Measurements from ENCODE around the gene FAF2.

The FAF2 gene

DNA sequence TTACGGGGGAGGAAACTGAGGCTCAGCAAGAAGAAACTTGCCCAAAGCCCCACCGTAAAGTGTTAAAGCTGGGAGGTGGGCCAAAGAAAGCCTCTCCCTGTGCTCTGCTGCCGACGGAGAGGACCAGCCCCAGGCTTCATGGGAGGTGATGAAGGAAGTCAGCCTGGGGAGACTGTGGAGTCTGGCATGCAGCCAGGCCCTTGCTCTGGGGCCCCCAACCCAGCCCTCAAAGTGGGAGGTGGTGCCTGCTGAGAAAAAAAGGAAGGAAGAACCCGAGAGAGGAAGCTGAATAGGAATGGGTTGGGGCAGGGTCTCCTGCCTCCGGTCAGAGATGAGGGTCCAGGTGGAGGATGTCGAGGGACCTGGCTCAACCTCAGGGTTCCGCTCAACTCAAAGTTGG lies 85.2 kb downstream of the FAF2 start:
- DNase-seq, result no peak

DNA sequence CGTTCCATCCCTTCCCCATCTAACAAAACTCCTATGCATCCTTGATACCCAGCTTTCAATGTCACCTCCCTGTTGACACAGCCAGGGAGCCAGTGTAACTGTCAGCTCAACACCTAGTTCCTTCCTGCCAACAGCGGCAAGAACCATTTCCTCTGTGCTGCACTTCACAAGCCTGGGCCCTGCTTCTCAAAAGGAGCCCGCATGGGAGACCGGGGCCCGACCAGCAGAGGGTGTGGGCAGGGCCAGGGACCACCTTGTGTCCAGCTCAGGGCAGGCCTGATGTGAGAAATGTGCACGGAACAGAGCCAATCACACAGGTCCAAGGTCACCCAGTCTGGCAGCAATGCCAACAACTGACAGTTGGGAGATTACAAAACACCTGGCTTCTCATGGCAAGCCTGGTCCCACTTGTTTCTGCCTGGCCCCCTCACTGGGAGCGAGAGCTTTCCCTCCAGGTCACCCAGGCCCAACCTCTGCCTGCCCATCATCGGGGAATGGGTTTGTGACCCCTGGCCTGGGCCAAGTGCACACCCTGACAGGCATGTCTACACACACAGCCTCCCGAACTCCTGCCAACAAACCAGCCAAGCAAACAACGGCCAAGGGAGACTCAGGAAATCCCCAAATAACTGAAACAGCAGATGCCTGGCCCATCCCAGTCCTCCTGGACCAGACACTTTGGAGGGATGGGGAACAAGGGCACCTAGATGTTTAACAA lies 85.9 kb downstream of the FAF2 start:
- peak; percentile 49 for DNase-seq

DNA sequence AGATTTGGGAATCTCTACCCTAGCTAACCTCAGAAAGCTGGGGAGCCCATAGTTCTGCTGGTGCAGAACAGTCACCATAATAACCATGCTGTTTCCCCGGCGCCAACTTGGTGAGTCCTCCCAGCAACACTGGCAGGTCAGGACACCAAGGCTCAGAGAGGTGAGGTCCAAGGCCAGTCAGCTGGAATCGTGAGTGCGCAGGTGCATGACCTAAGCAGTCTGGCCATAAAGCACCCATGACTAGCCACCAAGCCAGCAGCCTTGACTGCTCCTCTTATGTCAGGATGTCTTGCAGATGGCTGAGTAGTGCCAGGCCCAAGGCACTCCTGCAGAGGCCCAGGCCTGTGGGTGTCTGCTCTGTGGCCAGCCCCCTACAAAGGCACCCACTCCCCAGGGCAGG lies 86.5 kb downstream of the FAF2 start:
- no peak for DNase-seq

DNA sequence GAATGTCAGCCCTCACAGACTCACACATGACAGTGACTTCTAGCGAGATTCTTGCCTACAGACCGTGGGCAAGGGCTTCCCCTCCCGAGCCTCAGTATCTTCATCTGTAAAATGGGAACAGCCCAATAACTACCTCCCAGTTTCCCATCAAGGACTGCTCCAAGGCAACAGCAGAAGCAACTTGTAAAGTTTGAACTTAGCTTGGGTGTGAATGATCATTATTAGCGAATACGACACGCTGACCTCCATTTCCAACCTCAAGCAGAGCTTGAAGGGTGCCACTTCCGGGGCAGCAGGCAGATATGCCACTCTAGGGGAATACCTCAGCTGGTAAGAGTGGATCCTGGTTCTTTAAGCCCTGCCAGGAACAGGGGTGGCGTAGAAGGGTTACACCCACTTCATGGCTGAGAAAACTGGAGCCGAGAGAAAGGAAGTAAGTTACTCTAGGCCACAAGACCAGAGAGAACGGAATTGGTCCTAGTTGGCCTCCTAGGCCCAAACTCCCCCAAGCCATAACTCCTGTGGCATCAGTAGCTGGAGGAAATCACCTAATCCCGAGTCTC lies 87.0 kb downstream of the FAF2 start:
- peak; percentile 25 for DNase-seq

DNA sequence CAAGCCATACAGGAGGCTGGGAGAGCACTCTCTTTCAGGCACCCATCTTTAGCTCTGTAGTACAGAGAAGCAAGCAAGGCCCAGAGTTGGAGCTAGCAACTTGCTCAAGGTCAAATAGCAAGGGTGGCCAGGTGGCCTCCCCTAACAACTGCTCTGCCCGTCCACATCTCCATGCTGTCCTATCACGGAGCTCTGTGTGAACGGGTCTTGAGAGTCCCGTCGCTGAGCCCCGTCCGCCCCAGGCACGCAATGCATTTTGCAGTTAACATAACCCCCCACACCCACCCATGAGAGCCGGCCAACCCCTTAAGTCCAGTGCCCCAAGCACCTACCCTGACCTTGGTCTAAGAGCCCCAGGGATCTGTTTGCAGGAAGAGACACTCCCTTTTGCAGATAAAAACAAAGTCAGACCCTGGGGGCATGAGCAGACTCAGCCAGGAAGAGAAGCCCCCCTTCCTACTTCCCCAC lies 87.5 kb downstream of the FAF2 start:
- no peak for DNase-seq

DNA sequence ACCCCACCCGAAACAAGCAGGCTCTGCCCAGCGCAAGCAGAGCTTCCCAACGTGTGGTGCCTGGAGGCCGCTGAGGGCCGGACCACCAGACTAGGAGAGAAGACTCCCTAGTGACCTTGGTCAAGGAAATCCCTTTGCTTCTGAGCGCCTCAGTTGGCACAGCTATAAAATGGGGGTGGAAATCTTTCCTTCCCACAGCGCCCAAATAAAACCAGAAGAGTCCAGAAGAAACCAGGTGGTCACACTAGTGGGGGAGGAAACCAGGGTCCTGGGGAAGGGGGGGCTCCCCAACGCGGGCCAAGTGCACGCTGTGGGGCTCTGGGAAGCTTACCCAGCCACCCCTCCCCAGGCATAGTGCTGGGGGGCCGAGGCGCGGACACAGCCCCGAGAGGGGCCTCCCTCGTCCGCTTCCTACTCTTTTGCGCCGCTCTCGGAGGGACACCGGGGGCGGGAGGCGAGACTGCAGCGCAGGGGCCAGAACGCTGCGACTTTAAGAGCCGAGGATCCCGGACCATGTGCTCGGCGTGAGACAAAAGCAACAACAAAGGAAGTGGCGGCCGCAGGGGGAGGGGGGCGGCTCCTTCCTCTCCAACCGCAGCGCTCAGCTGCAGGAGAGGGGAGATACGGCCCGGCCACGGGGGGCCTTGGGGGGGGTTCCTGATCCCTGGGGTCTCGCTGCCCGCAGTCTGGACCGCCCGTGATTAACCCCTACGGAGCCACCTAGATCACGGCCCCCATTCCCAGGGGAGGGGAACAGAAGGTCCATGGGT lies 88.1 kb downstream of the FAF2 start:
- peak; percentile 79 for DNase-seq

DNA sequence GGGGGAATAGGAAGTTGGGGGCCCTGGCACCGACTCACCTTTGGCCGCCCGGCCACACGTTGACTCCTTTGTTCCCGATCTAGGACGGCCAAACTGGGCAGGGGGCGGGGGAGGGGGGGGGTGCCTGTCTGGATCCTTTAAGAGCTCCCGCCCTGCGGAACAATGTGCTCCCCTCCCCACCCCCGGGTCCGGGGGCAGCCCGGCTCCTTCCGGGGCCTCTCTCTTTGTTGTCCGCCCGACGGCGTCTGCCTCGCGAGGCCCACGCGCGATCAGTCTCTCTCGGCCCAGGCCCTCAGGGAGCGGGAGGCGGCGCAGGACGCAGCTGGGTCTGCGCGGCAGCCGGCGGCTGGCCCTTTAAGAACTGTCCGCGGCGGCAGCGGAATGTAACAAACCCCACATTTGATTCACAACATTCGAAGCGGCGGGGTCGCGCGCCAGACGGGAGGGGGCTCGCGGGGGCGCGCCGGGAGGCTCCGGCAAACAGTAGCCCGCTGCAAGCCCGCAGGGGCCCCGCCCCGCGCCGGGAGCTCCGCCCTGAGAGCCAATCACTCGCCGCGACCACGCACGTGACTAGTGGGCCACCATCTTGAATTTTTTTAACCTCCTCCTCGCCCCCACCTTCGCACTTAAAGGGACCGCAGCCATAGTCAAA lies 88.8 kb downstream of the FAF2 start, which contains the start of gene RNF44:
RNF44 (minus strand) TSS at position 501 of the 652 bp plus-strand sequence. CDS start 4,930 bp downstream, outside the sequence.
- DNase-seq, result peak; percentile 97

DNA sequence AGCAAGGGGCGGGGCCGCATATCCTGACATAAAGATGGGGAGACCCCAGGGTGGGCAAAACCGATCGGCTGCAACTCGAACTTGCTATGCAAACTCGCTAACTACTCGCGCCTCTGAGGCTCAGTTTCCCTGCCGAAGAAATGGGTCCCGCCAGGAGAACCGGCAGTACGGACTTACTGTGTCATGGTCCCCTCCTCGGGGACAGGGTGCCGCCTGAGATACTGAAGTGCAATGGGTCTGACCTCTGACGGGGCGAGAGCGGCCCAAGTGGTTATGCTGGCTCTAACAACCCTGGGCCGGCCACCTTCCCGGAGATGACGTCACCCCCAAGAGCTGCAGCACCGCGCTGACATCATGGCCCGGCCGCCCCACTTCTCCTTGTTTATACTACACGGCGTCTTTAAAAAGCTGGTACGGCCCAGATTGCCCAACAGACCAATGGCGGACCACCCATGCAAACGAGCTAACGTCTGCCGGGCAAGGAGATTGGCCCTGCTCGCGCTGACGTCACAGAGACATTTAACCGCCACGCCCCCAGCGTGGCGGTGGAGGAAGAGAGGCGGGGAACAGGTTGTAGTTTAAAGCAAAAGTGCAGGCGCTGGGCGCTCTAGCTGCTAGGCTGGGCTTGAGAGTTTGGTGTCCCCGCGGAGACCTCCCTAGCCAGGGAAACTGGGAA lies 89.5 kb downstream of the FAF2 start:
- peak; percentile 96 for DNase-seq

DNA sequence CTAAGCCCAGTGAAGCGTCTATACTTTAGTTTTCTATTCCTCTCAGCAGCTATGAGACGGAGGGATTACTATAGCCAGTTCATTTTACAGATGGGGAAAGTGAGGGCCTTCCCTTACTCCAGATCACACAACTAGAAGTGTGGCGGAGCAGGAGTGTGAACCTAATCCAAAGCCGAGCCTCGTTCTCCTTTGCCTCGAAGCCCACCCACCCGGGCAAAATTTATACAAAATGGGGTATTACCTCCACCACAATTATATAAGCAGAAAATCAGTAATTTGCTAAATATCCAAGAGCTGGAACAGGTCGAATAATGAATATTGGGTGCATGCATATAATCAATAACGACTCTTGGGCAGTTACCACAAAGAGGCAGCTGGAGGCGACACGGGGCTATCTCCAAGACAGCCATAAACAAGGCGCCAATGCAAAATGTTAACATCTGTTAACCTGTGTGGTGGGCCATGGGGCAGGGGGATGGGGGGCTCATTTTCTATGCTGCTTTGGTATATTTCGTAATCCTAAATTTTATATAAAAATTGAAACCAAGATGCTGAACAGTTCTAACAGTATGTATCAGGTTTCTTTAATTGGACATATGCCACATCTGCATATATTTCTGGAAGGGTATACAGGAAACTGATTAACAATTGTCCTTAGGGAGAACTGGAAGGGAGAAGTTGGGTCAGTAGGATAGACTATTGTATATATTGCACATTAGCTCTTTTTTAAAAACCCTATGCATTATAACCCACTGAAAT lies 90.2 kb downstream of the FAF2 start:
- DNase-seq, result no peak

DNA sequence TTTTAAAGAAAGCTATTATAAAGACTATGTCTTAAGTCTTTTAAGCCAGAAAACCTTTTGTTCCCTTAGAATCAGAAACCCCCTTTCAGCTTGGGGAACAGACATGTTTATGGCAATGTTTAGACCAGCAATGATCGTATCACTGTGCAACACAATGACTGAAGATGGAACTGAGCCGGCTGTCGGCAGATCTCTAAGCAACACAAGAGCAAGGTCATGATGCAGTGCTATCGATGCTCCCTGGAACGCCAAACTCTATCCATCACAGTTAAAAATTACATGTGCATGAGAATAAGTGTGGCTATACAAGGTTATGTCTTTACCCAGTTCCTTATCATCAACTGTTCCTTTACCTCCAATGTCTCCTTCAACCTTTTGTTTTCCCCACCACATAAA lies 90.8 kb downstream of the FAF2 start:
- DNase-seq, result no peak

DNA sequence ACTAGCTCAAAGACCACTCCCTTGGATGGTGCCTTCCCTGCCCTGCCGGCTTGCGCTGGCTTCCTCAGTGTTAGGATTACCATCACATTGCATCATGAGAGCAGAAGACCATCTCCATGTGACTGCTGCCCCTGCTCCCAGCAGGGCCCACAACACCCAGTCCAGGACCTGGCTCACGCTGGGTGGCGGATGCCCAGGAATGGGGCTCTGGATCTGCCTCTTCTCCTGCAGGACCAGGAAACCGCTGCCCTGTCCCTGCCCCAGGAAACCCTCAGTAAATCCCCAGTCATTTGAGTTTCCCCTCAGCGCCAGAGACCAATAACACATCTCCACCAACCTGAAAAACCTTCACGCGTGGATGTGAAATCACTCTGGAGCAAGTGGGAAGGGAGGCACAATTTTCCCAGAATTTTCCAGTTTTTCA lies 92.3 kb downstream of the FAF2 start:
- DNase-seq, result no peak

DNA sequence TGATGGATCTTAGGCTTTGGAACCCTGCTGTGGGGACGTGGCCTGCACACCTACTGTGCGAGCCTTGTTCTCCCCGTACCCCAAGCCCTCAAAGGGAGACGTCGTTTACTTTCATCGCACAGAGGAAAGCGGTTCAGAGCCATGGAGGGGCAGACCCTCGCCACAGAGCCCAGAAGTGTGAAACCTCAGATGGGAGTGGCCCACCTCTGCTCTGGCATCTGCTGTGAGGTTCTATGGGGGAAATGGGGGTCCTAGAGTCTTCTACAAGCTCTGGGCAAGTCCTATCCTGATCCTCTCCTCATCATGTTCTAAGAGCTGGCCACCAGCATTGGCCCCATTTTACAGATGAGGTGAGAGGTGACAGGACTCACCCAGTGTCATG lies 92.8 kb downstream of the FAF2 start:
- no peak for DNase-seq

DNA sequence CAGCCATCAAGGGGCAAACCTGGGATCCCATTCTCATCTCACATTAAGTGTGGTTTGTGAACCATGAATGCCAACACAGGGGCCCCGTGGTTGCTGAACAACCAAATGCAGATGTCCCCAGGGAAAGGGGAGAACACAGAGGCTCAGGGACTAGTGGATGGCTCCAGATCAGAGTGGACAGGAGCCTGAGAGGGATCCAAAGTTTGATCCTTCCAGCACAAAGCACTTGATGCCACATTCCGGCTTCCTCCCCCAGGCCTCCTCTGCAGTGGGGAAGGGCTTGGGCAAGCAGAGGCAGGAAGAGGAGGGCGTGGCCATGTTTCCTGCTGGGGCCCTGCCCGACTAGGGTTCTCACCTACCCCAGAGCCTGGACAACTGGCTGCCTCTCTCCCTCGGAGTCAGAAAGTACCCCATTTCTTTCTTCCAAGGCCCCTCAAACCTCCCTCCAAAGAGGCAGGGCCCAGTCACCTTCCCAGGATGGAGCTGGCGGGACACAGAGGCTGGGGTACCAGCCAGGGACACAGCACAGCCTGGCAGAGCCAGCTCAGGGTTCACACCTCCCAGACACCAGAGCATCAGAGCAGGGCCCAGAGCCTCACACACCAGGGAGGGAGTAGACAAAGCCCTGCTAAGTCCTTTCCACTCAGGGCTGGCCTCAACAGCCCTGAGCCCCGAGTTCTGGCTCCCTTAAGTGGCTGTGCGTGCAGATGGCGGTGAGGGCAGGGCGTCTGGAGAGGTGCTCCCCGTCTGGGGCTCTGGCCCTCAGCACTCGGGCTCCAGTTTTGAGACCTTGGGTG lies 93.4 kb downstream of the FAF2 start:
- DNase-seq, result peak; percentile 57

DNA sequence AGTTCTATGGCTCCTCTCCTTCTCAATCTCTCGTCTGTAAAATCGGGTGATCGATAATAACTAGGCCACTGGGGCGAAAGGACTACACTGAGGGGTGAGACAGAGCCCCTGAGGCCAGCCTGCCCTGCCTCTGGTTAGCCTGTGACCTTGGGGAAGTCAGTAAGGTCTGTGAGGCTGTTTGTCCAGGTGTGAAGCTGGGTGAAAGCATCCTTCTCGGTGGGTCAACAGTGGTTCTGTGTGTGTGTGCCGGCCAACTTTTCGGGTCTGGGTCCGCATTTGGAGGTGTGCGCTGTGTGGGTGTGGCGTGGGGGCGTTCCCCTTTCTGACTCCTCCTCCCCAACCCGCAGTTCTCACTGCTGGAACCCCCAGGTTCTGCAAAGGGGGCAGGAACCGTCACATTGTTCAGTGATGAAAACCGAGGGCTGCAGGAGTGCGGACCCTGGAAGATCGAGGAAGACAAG lies 94.0 kb downstream of the FAF2 start:
- DNase-seq, result peak; percentile 66

DNA sequence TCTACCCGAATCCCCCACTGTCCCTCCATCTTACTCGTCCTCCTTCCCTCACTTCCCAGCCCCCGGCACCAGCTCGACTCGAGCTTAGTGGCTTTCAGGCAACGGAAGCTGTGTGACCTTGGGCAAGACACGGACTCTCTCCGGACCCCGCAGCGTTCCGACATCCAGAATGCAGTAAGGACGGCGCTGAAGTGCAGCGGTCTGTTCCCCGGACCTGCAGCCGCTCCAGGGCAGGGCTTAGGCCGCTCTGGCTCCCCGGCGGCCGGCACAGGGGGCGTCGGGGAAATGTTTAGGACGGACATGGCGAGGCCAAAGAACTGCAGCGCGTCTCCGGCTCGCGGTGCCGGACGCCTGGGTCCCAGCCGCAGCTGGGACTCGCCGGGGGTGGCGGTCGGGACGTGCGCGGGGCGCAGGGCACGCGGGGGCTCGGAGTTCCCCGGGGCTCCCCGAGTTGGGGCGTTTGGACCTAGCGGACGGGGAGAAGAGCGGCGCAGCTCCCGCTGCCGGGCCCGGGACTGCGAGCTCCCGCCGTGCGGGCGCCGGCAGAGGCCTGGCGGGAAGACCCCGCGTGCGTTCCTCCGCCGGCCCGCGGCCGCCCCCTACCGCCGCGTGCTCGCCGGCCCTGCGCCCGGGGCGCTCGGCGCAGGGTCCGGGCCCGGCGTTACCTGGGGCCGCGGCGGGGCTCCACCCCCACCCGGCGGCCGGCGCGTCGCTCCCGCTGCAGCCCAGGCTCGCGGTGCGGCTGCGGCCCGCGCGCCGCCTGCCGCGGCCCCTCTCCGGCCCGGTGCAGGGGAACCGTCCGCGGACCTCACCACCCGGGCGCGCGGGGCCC lies 94.6 kb downstream of the FAF2 start:
- DNase-seq, result peak; percentile 20

DNA sequence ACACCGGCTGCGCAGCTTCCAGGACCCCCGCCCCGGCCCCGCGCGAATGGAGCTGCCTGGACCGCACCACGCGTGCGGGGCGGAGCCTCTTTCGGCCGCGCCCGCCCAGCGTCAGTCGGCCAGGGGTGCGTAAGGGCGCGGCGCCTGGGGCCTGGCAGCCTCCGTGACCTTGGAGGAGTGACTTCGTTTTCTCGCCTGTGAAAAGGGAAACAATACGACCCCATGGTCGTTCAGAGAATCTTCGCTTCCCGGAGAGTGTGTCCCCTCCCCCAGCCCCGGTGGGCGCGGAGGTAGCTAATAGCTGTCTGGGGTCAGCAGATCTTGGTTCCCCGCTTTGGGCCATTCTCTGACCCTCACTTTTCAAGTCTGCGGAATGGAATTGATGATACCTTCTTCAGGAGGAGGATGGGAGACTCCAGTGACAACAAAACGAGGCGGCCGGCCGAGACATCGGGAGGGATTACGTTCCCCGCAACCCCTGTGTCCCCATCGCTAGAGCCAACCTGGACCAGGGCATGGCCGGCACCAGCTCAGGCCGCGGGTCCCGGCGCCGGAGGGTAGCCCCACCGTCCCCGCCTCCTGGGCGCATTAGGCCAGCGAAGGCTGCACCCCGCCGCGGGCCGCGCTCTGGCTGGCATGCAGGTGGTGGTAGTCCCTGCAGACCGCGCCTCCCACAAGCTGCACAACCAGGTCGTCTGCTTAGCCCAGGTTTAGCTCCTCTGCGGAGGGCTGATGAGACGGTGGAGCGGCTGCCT lies 95.4 kb downstream of the FAF2 start:
- DNase-seq, result peak; percentile 67

DNA sequence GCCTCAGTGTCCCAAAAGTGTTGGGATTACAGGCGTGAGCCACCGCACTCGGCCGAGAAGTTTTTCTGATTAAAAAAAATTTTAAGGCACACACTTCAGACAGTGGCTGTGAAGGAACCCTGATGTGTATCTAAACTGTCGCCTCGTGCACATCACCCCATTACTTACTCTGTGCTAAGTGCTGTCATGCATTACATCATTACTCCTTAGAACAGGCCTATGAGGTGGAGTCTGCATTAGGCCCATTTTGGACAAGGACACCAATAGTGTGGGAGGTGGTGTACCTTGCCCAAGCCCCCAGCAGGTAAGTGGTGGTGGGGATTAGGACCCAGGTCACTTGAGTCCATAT lies 97.2 kb downstream of the FAF2 start:
- DNase-seq, result no peak

DNA sequence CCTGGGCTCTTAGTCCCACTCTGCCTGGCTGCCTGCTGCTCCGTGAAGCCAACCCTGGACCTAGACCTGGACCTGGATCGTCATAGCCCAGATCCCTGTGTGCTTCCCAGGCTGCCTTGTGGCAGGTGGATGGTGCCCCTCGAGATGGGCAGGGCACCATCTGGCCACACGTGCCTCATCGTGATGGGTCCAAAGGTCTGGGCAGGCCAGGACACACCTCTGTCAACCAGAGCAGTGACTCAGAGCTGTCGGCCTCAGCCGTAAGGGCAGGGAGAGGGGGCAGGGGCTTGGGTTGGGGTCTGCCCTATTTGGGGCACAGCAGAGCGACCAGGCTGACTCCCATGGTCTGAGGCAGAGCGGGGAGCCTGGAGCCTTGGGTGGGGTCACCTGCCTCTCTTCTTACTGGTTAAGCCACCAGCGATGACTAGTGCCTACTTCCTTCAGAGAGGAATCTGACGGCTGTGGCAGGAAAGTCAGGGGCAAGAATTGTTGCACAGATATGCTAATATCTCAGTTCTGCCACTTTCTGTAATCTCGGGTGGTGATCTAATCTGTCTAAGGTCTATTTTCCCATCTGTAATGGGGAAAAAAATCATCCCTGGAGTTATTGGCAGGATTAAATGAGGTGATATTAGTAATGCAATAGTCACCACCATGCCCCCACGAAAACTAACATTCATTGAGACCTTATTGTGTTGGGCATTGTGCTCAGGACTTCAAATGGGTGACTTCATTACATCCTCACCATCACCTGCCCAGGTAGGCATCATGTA lies 97.7 kb downstream of the FAF2 start:
- no peak for DNase-seq

DNA sequence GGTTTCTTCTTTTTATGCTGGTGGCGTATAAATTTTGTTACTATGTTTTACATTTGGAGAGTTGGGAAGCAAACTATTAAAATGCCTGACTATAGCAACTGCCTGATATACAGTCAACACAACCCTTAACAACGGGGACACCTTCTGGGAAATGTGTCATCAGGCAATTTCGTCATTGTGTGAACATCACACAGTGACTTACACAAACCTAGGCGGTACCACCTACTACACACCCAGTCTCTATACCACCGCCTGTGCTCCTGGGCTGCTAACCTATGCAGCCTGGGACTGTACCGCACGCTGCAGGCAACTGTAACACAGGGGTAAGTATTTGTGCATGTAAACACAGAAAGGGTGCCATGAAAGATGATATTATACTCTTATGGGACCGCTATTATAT lies 99.6 kb downstream of the FAF2 start:
- no peak for DNase-seq

Measured in activated CD4-positive, alpha-beta T cell treated with anti-CD3 and anti-CD28 coated beads, Interleukin-2, amount 50 U/mL, for 1 hour (primary cell).